ENCODE measurements around the gene CFAP46.

GRCh38 chr10:132906836-132907235, 35.5 kb downstream of the CFAP46 start:
- TF ChIP-seq CTCF (IDR thresholded peaks at IDR 0.05) (no peak), POLR2A (IDR thresholded peaks at IDR 0.05) (no peak)

Data from Peyer's patch (tissue), 4 donors.